H9 (cell line): Measurements from ENCODE around the gene UGT1A8. TPM values are rescaled to one million over a fixed set of nuclear protein-coding genes. Genes with fewer than 3 reads are reported as not detected.

Experiments
- DNase-seq: peaks from one replicate; pipeline ENCODE4 v3.0.0-alpha.2; 2017
- H2AFZ ChIP-seq: one replicate; pipeline ENCODE4 v1.6.1; 2013; ENCODE audit warnings: mild to moderate bottlenecking, low read length, control low read depth, moderate library complexity
- H2AK5ac ChIP-seq: 2 replicates; pipeline ENCODE4 v1.6.1; 2013; ENCODE audit warnings: low read length, control low read depth, mixed read lengths; ENCODE audit not compliant: insufficient read length
- H2BK120ac ChIP-seq: one replicate; pipeline ENCODE4 v1.6.1; 2013; ENCODE audit warnings: low read depth, mild to moderate bottlenecking, low read length, control low read depth, inconsistent platforms; ENCODE audit not compliant: poor library complexity, severe bottlenecking
- H2BK12ac ChIP-seq: 2 replicates; pipeline ENCODE4 v1.6.1; 2013; ENCODE audit warnings: low read length, control low read depth, mixed read lengths, low read depth; ENCODE audit not compliant: insufficient read length
- H2BK15ac ChIP-seq: 2 replicates; pipeline ENCODE4 v1.6.1; 2013; ENCODE audit warnings: low read depth, low read length, control low read depth
- H2BK20ac ChIP-seq: one replicate; pipeline ENCODE4 v1.6.1; 2013; ENCODE audit warnings: low read depth, mild to moderate bottlenecking, low read length, control low read depth, inconsistent platforms; ENCODE audit not compliant: poor library complexity, severe bottlenecking
- H2BK5ac ChIP-seq: 2 replicates; pipeline ENCODE4 v1.6.1; 2013; ENCODE audit warnings: low read length, control low read depth, mixed read lengths; ENCODE audit not compliant: insufficient read length
- H3K14ac ChIP-seq: 2 replicates; pipeline ENCODE4 v1.6.1; 2013; ENCODE audit warnings: low read length, control low read depth; ENCODE audit not compliant: insufficient read depth
- H3K18ac ChIP-seq: 2 replicates; pipeline ENCODE4 v1.6.1; 2013; ENCODE audit warnings: low read depth, mild to moderate bottlenecking, mixed read lengths, low read length, control low read depth; ENCODE audit not compliant: insufficient read length
- H3K23ac ChIP-seq: 2 replicates; pipeline ENCODE4 v1.6.1; 2013; ENCODE audit warnings: low read length, control low read depth, mixed read lengths, low read depth; ENCODE audit not compliant: insufficient read length
- H3K23me2 ChIP-seq: 2 replicates; pipeline ENCODE4 v1.6.1; 2013; ENCODE audit warnings: low read depth, mild to moderate bottlenecking, mixed read lengths, low read length, control low read depth; ENCODE audit not compliant: insufficient read length, poor library complexity, severe bottlenecking
- H3K27ac ChIP-seq: 2 replicates; pipeline ENCODE4 v1.5.1; 2013; ENCODE audit warnings: low read length, control low read depth, mixed read lengths, low read depth; ENCODE audit not compliant: insufficient read length
- H3K27me3 ChIP-seq: 2 replicates; pipeline ENCODE4 v1.6.1; 2013; ENCODE audit warnings: low read length, control low read depth, inconsistent platforms; ENCODE audit not compliant: insufficient read depth
- H3K4ac ChIP-seq: 2 replicates; pipeline ENCODE4 v1.6.1; 2013; ENCODE audit warnings: low read depth, mild to moderate bottlenecking, control low read depth, inconsistent platforms, low read length, moderate library complexity
- H3K4me1 ChIP-seq: 2 replicates; pipeline ENCODE4 v1.6.1; 2013; ENCODE audit warnings: low read length, control low read depth, inconsistent platforms; ENCODE audit not compliant: insufficient read depth
- H3K4me2 ChIP-seq: 2 replicates; pipeline ENCODE4 v1.6.1; 2013; ENCODE audit warnings: low read length, control low read depth, mixed read lengths; ENCODE audit not compliant: insufficient read length, insufficient read depth
- H3K56ac ChIP-seq: 2 replicates; pipeline ENCODE4 v1.6.1; 2013; ENCODE audit warnings: low read depth, mild to moderate bottlenecking, mixed read lengths, low read length, control low read depth; ENCODE audit not compliant: insufficient read length
- H3K79me1 ChIP-seq: 2 replicates; pipeline ENCODE4 v1.6.1; 2013; ENCODE audit warnings: low read depth, mild to moderate bottlenecking, moderate library complexity, low read length, control low read depth, inconsistent platforms; ENCODE audit not compliant: insufficient read depth, poor library complexity, severe bottlenecking
- H3K79me2 ChIP-seq: 2 replicates; pipeline ENCODE4 v1.6.1; 2013; ENCODE audit warnings: low read length, control low read depth, inconsistent platforms; ENCODE audit not compliant: insufficient read depth
- H3K9ac ChIP-seq: 2 replicates; pipeline ENCODE4 v1.6.1; 2013; ENCODE audit warnings: low read length, control low read depth, mixed read lengths; ENCODE audit not compliant: insufficient read length; ENCODE audit errors: extremely low read depth
- H3K9me3 ChIP-seq: one replicate; pipeline ENCODE4 v1.6.1; 2013; ENCODE audit warnings: low read depth, low read length, inconsistent platforms; ENCODE audit not compliant: control insufficient read depth
- H3T11ph ChIP-seq: one replicate; pipeline ENCODE4 v1.6.1; 2013; ENCODE audit warnings: mild to moderate bottlenecking, low read length, control low read depth, inconsistent platforms
- H4K20me1 ChIP-seq: one replicate; pipeline ENCODE4 v1.6.1; 2013; ENCODE audit not compliant: control insufficient read depth, insufficient read length, insufficient read depth
- H4K5ac ChIP-seq: 2 replicates; pipeline ENCODE4 v1.6.1; 2013; ENCODE audit warnings: low read depth, mild to moderate bottlenecking, mixed read lengths, low read length, control low read depth; ENCODE audit not compliant: insufficient read length
- H4K8ac ChIP-seq: replicated peaks from 2 replicates; pipeline ENCODE4 v1.6.1; 2013; ENCODE audit warnings: low read length, control low read depth, mixed read lengths, low read depth; ENCODE audit not compliant: insufficient read length
- H4K91ac ChIP-seq: 2 replicates; pipeline ENCODE4 v1.6.1; 2013; ENCODE audit warnings: low read depth, mild to moderate bottlenecking, moderate library complexity, mixed read lengths, low read length, control low read depth; ENCODE audit not compliant: insufficient read length
- H3K27ac Mint-ChIP-seq, 3 experiments: 2 replicates in 2 of 3; 3 replicates in 1 of 3; pipeline ENCODE4 v1.8.0; 2020 to 2021; ENCODE audit warnings: mixed read lengths in 3 of 3, mild to moderate bottlenecking in 1 of 3, moderate library complexity in 1 of 3
- H3K27me3 Mint-ChIP-seq: 2 replicates; pipeline ENCODE4 v1.8.0; 2021; ENCODE audit warnings: low read depth, mild to moderate bottlenecking, moderate library complexity, mixed read lengths
- H3K36me3 Mint-ChIP-seq, 3 experiments: 2 replicates in 2 of 3; 3 replicates in 1 of 3; pipeline ENCODE4 v1.8.0; 2020 to 2021; ENCODE audit warnings: low read depth in 3 of 3, mixed read lengths in 3 of 3; ENCODE audit not compliant: insufficient read depth in 1 of 3
- H3K4me1 Mint-ChIP-seq, 2 experiments: 2 replicates each; pipeline ENCODE4 v1.8.0; 2020; ENCODE audit warnings: mixed read lengths in 2 of 2
- H3K4me3 Mint-ChIP-seq, 2 experiments: 2 replicates in 1 of 2; 3 replicates in 1 of 2; pipeline ENCODE4 v1.8.0; 2020 to 2021; ENCODE audit warnings: mild to moderate bottlenecking in 2 of 2, mixed read lengths in 2 of 2, moderate library complexity in 1 of 2
- H3K9me3 Mint-ChIP-seq, 2 experiments: 2 replicates in 1 of 2; 3 replicates in 1 of 2; pipeline ENCODE4 v1.8.0; 2020; ENCODE audit warnings: mild to moderate bottlenecking in 2 of 2, mixed read lengths in 2 of 2, moderate library complexity in 1 of 2
- WGBS: extraction: QIAGEN DNeasy Blood & Tissue Kit; methylation state at CpG from one replicate; pipeline ENCODE4 v1.1.7; 2013; ENCODE audit warnings: missing lambda C conversion rate, low lambda C conversion rate, mixed read lengths; ENCODE audit not compliant: insufficient read length; ENCODE audit errors: extremely low coverage; 5-methylcytosine and 5-hydroxymethylcytosine counted together
- total RNA-seq: library from RNA; stranded (reverse); gene quantifications from 2 replicates; pipeline ENCODE4 v1.2.1, GENCODE V29; 2021
- TF ChIP-seq, protein P1 (sequence below): fragments of 200-600 bp; sonication (generic); conservative IDR thresholded peaks from 3 replicates; pipeline ENCODE4 v1.8.0; 2021; ENCODE audit warnings: antibody characterized with exemption, mild to moderate bottlenecking

UGT1A8 gene
- total RNA-seq, 1 experiment from 2014 or later, result not detected

- Histone ChIP-seq H2BK20ac (no peak overlapping the region), H3K79me2 (no peaks in the 10 kb centered on the region), H2BK5ac (no peak overlapping the region), H2AFZ (no peak overlapping the region), H4K8ac (no peak overlapping the region), H3K23ac (no peak overlapping the region), H2BK120ac (no peak overlapping the region), H3K9me3 (no peaks in the 10 kb centered on the region), H3K4me1 (no peaks in the 10 kb centered on the region; the same call in 1 of the 2 replicates), H3K4ac (no peak overlapping the region), H3T11ph (no peak overlapping the region), H3K14ac (no peak overlapping the region), H3K4me2 (no peak overlapping the region), H3K79me1 (no peaks in the 10 kb centered on the region), H2AK5ac (no peak overlapping the region), H4K91ac (no peak overlapping the region), H4K5ac (no peak overlapping the region), H3K27me3 (no peaks in the 10 kb centered on the region), H3K23me2 (no peaks in the 10 kb centered on the region), H2BK12ac (no peak overlapping the region), H3K9ac (no peak overlapping the region), H3K27ac (no peak overlapping the region), H2BK15ac (no peak overlapping the region), H3K18ac (no peak overlapping the region), H4K20me1 (no peaks in the 10 kb centered on the region), H3K56ac (no peak overlapping the region)
- Mint-ChIP-seq H3K4me3 (no peak overlapping the region), H3K9me3 (peaks cover 0 to 8% of the 10 kb centered on the region in 2 experiments; a peak in 2 of 5 replicates), H3K36me3 (no peaks in the 10 kb centered on the region), H3K27me3 (peaks cover 11% of the 10 kb centered on the region), H3K4me1 (peaks cover 2 to 5% of the 10 kb centered on the region in 2 experiments; a peak in 3 of 4 replicates), H3K27ac (no peak overlapping the region)
- DNase-seq, result no peak
- TF ChIP-seq, protein P1, sequence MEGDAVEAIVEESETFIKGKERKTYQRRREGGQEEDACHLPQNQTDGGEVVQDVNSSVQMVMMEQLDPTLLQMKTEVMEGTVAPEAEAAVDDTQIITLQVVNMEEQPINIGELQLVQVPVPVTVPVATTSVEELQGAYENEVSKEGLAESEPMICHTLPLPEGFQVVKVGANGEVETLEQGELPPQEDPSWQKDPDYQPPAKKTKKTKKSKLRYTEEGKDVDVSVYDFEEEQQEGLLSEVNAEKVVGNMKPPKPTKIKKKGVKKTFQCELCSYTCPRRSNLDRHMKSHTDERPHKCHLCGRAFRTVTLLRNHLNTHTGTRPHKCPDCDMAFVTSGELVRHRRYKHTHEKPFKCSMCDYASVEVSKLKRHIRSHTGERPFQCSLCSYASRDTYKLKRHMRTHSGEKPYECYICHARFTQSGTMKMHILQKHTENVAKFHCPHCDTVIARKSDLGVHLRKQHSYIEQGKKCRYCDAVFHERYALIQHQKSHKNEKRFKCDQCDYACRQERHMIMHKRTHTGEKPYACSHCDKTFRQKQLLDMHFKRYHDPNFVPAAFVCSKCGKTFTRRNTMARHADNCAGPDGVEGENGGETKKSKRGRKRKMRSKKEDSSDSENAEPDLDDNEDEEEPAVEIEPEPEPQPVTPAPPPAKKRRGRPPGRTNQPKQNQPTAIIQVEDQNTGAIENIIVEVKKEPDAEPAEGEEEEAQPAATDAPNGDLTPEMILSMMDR, result no peak
- no CpG with 5 or more reads among the region's 3 CpGs for WGBS
Observed at GRCh38 chr2:233672886-233673285, 55.5 kb downstream of the UGT1A8 start.
